NCI-H460 (cell line): ENCODE data around the gene SP2. TPM values are rescaled to one million over a fixed set of nuclear protein-coding genes. Genes with fewer than 3 reads are reported as not detected.

Experiments used
- DNase-seq: peaks from one replicate; pipeline ENCODE4 v3.0.0-alpha.2; 2016; ENCODE audit warnings: low read depth; ENCODE audit errors: extremely low read depth
- polyA plus RNA-seq: library from polyadenylated mRNA; depleted of rRNA; stranded (reverse); fragments of >200 nt; gene quantifications from 2 replicates; pipeline ENCODE4 v1.2.3, GENCODE V29; 2014; cell fraction: nucleus; rRNA removed
- total RNA-seq: library from RNA; depleted of rRNA; stranded (reverse); fragments of >200 nt; shearing (Covaris generic); gene quantifications from 2 replicates; pipeline ENCODE4 v1.2.3, GENCODE V29; 2014; rRNA removed

The SP2 gene
- 1.9 and 2.4 TPM in 2 replicates for total RNA-seq
- polyA plus RNA-seq = 0.26 and 0.36 TPM in 2 replicates

DNA sequence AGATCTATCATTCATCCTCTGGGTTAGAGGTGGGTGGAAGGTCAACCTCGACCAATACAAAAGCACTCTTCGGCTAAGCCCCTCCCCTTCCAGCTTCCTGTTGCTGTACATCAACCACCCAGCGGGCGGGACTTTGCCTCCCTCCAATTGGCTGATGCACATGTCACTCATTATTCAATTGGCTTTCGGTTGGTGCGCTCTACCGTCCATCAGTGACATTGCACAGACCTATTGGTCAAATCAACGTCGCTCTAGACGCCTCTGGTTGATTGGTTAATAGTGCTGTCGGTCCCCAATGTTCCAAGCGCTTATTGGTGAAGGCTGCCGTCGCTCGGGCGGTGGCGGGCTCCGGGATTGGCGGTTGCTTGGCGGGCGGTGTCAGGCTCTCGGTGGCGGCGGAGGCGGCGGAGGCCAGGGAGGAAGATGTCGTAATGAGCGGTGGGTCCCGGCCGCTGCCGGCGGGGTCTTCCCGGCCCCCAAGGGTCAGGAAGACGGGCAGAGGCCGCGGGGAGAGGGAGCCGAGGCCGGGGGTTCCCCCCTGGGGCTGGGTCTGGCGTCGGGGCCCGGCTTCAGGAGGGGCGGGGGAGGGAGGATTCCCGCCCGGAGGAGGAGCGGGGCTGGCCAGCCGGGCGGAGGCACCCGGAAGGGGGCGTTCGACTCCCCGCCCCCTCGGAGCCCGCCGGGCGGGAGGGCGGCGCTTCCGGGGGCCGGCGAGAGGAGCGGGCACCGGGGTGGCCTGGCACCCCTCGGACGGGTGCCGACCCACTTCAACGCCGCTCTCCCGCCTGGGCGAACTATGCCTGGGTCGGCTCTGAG, at the start of gene SP2:
Gene SP2 (plus strand): TSS at position 381 of the 816 bp plus-strand sequence. CDS start 51 bp downstream, at position 432.
- DNase-seq = peak; percentile 100

DNA sequence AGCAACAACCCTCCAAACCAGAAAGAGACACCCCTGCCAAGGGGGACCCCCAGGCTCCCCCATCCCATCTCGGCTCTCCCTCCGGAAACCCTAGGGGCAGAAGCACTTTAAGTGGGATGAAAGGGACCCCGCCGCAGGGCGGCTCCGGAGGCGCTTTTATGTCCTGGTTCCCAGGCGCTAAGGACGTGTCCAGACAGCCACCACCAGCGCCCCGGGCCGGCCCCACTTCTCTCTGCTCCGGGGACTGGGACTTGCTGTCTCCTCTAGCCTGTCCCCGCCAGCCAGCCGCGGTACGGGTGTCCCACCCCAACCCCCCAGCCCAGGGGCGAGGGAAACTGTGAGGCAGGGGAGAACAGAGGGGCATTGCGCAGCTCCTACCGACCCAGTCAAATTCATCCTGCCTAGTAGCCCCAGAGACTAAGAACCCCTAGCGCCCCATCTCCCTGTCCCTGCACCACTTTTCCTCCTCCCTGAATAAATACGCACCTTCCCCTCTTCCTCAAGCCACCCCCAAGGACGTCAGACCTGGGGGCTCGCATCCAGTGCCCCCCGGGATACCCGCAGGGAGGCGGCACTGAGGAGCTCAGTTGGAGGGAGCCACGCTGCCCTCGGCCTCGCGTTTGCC, 49.2 kb upstream of the SP2 start:
- no peak for DNase-seq

- DNase-seq = no peak
These were observed 48.5 kb upstream of the SP2 start for GRCh38 chr17:47847341-47848197.

DNA sequence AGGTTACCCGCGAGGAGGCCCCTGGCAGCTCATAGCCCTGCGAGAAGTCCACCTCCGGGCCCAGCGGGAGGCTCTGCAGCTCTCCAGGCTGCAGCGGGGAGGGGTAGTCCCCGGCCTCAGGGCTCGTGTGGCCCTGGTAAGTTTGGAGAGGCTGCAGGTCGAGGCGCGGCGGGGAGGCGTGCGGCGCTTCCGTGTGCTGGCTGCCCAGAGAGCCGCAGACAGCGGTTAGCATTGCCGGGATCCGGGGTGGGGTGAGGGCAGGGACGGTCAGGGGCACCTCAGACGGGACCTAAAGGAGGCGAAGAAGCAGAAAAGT, 47.9 kb upstream of the SP2 start:
- DNase-seq = no peak

GRCh38 chr17:47850373-47850691, 45.7 kb upstream of the SP2 start:
- DNase-seq = no peak

- peak; percentile 53 for DNase-seq
These were observed 45.1 kb upstream of the SP2 start, which contains the start of gene SP6 for GRCh38 chr17:47850692-47851573. Gene SP6 (minus strand): TSS chr17:47851163. CDS start chr17:47848429, 2,734 bp downstream.

- no peak for DNase-seq
These were observed 44.3 kb upstream of the SP2 start for GRCh38 chr17:47851764-47852112.

DNA sequence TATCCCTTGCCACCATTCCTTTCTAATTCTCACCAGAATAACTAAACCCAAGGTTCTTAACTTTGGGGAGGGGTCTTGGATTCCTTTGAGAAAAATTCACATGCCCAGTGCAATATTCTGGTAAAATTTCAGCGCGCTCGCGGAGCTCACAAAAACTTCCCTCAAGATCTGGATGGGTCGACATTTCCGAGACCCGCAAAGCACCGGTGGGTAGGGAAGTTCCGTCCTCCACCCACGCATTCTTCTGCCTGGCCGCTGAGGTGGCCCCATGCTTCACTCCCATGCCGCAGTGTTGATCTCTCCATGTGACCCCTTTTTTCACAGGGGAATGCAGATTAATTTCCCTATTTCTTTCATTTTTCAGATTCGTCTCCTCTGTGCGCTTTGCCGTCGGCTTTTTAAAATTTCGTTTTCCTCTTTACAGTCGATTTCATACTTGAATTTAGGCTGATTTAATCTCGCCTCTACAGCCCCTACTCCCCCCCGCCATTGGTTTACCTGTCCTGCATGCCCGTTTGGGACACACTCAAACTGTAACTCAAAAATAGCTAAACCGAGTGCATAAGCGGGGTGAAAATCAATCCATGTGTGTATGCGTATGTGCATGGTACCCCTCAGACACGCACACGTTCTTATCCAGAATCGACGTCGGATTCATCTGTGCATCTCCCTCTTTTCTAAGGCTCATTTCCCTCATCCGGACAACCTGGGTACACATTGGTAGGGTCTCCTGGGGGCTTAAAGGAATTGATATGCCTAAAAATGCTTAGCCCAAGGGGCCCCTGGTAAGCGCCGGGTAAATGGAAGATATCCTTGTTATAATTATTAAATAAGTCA, 43.7 kb upstream of the SP2 start:
- no peak for DNase-seq

- no peak for DNase-seq
These were observed 42.4 kb upstream of the SP2 start for GRCh38 chr17:47853616-47854015.

- DNase-seq = no peak
These were observed 40.3 kb upstream of the SP2 start for GRCh38 chr17:47855737-47856136.

DNA sequence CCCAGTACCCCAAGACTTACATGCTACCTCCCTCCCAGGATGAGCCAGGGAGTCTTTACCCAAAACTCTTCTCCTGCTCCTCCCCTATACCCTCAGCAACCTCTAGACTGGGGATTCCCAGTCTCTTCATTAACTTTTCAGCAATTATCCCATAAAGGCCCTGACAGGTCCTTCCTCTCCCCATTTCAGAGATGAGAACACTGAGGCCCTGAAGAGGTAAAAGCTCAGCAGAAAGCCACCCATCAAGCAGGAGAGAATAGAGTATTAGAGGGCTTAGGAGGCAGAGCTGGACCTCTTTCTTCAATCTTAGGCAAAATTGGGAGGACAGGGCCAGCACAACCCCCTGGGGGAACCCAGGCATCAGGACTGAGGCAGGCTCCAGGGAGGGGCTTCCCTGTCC, 39.2 kb upstream of the SP2 start:
- no peak for DNase-seq

DNA sequence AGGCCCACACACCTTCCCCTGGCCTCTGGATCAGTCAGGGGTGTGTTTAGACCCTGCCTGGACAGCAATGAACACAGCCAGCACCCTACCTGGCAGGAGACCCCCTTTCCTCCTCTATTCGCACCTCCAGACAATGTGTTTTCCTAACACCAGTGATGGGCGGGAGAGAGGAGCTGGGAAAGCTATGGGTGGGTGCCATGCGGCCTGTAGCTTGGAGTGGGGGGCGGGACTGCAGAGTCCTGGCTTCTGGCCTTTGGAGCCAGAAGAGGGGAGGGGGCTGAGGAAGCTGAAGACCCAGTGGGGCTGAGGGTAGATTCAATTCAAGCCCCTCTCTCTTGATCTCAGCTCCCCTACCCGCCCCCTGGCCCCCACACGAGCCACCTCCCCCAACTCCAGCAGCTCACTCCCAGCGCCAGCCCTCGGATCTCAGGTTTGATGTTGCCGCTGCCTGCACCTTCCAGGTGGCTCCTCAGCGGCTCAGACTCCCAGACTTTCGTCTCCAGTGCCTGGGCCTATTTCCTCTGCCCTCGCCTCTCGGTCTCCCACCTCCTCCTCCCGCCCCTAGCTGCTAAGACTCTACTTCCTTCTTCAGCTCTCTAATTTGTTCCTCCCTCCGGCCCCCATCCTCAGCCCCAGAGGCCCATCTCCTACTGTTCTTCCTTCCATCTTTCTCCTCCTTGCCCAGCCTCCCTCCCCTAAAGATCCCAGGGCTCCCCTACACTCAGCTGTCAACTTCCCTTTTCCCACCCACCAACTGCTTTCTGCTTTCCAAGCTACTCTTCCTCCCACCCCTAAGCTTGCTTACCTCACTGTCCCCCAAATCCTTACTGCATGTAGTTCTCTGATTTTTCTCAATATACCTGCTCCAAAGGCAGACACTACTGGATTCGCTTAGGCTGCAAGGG, 38.2 kb upstream of the SP2 start:
- DNase-seq = no peak

- no peak for DNase-seq
These were observed 35.6 kb upstream of the SP2 start for GRCh38 chr17:47860386-47860785.

DNA sequence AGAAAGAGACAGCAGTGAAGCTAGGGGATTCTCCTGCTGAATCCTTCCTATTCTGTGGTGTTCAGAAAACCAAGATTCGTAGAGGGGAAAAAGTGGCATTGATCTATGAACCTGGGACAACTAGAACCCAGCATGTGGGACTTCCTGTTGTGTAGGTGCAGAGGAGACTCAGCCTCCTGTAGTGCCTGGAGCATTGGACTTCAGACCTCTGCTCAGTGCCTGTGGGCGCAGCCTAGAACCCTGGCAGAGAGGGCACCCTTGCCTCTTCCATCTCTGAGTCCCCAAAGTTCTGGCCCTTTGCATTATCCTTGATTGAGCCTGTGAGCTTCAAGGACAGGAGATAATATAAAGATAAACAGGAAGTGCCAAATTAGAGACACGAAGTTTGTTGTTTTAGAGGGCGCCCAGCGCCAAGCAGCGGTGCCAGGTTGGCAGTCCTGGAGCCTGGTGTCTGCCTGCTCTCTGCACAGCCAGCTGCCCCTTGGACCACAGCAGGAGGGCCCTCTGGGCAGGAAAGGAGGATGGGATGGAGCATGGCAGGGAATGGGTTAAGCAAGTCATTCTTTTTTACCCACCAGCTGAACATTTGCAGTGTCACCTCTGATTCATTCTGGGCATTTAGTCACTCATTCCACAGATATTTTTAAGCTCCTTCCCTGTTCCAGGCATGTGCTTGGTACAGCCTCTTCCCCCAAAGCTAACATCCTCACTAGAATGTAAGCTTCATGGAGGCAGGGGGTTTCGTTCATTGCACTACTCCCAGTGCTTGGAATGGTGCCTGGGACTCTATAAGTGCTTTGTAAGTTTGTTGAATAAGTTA, 33.2 kb upstream of the SP2 start:
- peak; percentile 33 for DNase-seq

GRCh38 chr17:47864791-47865216, 31.2 kb upstream of the SP2 start:
- DNase-seq = no peak

DNA sequence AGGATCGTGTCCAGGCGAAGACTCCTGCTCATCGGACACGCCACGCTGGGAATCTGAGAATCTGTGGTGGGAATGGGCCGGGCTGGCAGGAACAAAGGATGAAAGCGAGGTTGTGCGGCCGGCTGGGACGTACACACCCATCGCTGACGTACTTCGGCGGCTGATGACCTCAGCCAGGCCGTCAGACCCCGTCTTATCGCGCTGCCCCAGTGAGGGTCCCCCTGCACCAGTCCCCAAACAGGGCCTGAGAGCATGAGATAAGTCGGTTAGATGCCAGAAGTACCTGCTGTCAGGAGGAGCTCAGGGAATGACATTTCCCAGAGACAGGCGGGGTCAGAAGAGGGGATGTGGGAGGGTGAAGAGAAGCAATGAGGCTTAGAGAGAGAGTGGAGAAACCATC, 29.1 kb upstream of the SP2 start:
- no peak for DNase-seq

DNA sequence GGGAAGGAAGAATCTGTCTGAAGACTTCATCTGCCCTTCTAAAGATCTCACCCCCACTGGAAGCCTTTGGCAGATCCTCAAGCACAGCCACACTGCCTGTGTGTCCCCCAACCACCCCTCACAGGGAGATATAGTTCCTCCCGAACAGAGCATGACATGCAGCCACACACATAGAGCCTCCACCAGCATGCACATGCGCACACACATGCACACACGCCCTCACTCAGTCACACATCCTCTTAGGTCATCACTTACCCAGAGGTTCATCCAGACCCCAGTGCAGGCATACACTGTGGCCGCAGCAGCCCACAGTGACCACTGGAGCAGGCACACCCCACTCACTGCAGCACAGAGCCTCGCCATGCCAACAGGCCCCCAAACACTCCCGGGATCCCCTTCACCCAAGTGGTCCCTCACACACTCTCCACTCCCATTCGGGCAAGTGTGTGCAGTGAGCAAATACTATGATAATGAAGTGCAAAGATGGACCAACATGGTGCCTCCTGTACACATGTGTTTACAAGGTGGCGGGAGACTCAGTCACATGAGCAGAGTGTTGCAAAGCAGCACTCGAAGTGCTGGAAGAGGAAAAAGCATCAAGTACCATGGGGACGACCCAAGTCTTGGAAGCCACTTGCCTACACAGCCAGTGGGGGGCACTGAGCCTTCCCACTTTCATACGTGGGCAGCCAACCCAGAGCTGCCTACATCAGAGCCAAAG, 28.1 kb upstream of the SP2 start:
- no peak for DNase-seq
